HepG2 (cell line): ENCODE measurements around the gene DNAJC12. TPM values are rescaled to one million over a fixed set of nuclear protein-coding genes. Genes with fewer than 3 reads are reported as not detected.

Experiments
- CCAR2 ChIP-seq: fragments of 200-400 bp; formaldehyde crosslinking; optimal IDR thresholded peaks from 2 replicates; pipeline ENCODE3; 2018; ENCODE audit warnings: low read depth, mild to moderate bottlenecking, low read length, moderate library complexity
- CCDC6 ChIP-seq: sonication (generic); formaldehyde crosslinking; IDR thresholded peaks from 2 replicates; pipeline ENCODE4 v1.8.1; 2022; ENCODE audit warnings: mild to moderate bottlenecking, missing genetic modification reagents, moderate library complexity
- ELF3 ChIP-seq: IDR thresholded peaks from 2 replicates; pipeline ENCODE4 v1.6.1; 2016; ENCODE audit warnings: missing genetic modification reagents, missing compliant biosample characterization
- GZF1 ChIP-seq: sonication (generic); formaldehyde crosslinking; IDR thresholded peaks from 2 replicates; pipeline ENCODE4 v1.5.1; 2020; ENCODE audit warnings: mild to moderate bottlenecking, missing genetic modification reagents
- MIER3 ChIP-seq: IDR thresholded peaks from 2 replicates; pipeline ENCODE4 v1.6.1; 2016; ENCODE audit warnings: missing compliant biosample characterization, borderline replicate concordance
- MYC ChIP-seq: sonication (generic); formaldehyde crosslinking; IDR thresholded peaks from 2 replicates; pipeline ENCODE4 v1.9.0; 2021; ENCODE audit warnings: missing genetic modification reagents, borderline replicate concordance
- PATZ1 ChIP-seq: sonication (generic); formaldehyde crosslinking; IDR thresholded peaks from 2 replicates; pipeline ENCODE4 v1.4.0; 2020; ENCODE audit warnings: missing genetic modification reagents
- PAX8 ChIP-seq: sonication (generic); formaldehyde crosslinking; IDR thresholded peaks from 2 replicates; pipeline ENCODE4 v1.8.0; 2022; ENCODE audit warnings: mild to moderate bottlenecking, missing genetic modification reagents, borderline replicate concordance
- PHF5A ChIP-seq: IDR thresholded peaks from one replicate; pipeline ENCODE4 v1.6.1; 2018; ENCODE audit warnings: low read depth, missing genetic modification reagents; ENCODE audit not compliant: unreplicated experiment
- TRIM24 ChIP-seq: sonication (generic); formaldehyde crosslinking; IDR thresholded peaks from 2 replicates; pipeline ENCODE4 v1.8.0; 2022; ENCODE audit warnings: mild to moderate bottlenecking, missing genetic modification reagents
- WIZ ChIP-seq: sonication (generic); formaldehyde crosslinking; IDR thresholded peaks from 2 replicates; pipeline ENCODE4 v1.5.1; 2020; ENCODE audit warnings: mild to moderate bottlenecking, missing genetic modification reagents
- YY1 ChIP-seq: IDR thresholded peaks from 2 replicates; pipeline ENCODE4 v1.6.1; 2011; ENCODE audit warnings: low read length, low read depth, moderate library complexity, mild to moderate bottlenecking; ENCODE audit not compliant: insufficient read depth, insufficient replicate concordance
- ZFP36L2 ChIP-seq: sonication (generic); formaldehyde crosslinking; IDR thresholded peaks from 2 replicates; pipeline ENCODE4 v1.4.0; 2020; ENCODE audit warnings: missing genetic modification reagents
- ZNF431 ChIP-seq: sonication (generic); formaldehyde crosslinking; IDR thresholded peaks from 2 replicates; pipeline ENCODE4 v1.9.0; 2022; ENCODE audit warnings: missing genetic modification reagents, low read depth, mild to moderate bottlenecking, borderline replicate concordance
- ZNF550 ChIP-seq: sonication (generic); formaldehyde crosslinking; IDR thresholded peaks from 2 replicates; pipeline ENCODE4 v1.4.0; 2020; ENCODE audit warnings: mild to moderate bottlenecking, missing genetic modification reagents, borderline replicate concordance
- ZNF597 ChIP-seq: sonication (generic); formaldehyde crosslinking; IDR thresholded peaks from 2 replicates; pipeline ENCODE4 v1.5.0; 2020; ENCODE audit warnings: missing genetic modification reagents
- ZNF614 ChIP-seq: IDR thresholded peaks from 2 replicates; pipeline ENCODE4 v1.6.1; 2018; ENCODE audit warnings: missing biosample characterization, missing genetic modification reagents, inconsistent platforms, borderline replicate concordance
- ZNF800 ChIP-seq: sonication (generic); formaldehyde crosslinking; IDR thresholded peaks from 2 replicates; pipeline ENCODE4 v1.4.0; 2020; ENCODE audit warnings: missing genetic modification reagents
- ZSCAN20 ChIP-seq: sonication (generic); formaldehyde crosslinking; IDR thresholded peaks from 2 replicates; pipeline ENCODE4 v1.4.0; 2020; ENCODE audit warnings: missing genetic modification reagents, mild to moderate bottlenecking, borderline replicate concordance
- polyA plus RNA-seq, 8 experiments: library from polyadenylated mRNA; depleted of rRNA in 3 of 8; stranded (reverse) in 7 of 8; unstranded in 1 of 8; fragments of >200 nt; fragmentation: Illumina TruSeq in 4 of 8; extraction: Trizol in 4 of 8; gene quantifications; 2 replicates each; pipeline versions ENCODE4 v1.2.1 to v1.2.3, GENCODE V29; 2011 to 2016; ENCODE audit warnings: low read depth in 4 of 8, missing spikeins in 1 of 8, mixed read lengths in 1 of 8; ENCODE audit not compliant: insufficient read depth in 1 of 8
- total RNA-seq, 5 experiments: library from RNA; depleted of rRNA; stranded (reverse); fragments of >200 nt; fragmentation: Illumina TruSeq; extraction: Trizol; gene quantifications; 2 replicates each; pipeline ENCODE4 v1.2.3, GENCODE V29; 2016; ENCODE audit warnings: low read depth in 1 of 5
- TF ChIP-seq, protein P1 (sequence below): sonication (generic); formaldehyde crosslinking; conservative IDR thresholded peaks from 2 replicates; pipeline ENCODE4 v1.5.0; 2020; ENCODE audit warnings: missing genetic modification reagents
- TF ChIP-seq, protein P2 (sequence below): sonication (generic); formaldehyde crosslinking; IDR thresholded peaks from 2 replicates; pipeline ENCODE4 v1.5.1; 2020; ENCODE audit warnings: mild to moderate bottlenecking, missing genetic modification reagents, borderline replicate concordance

Gene DNAJC12
- total and polyA plus RNA-seq, 2 of the 13 experiments (the other 11 are each of a cell fraction or from before 2014, with no cell fraction given), result 11.6 to 43.9 TPM

DNA sequence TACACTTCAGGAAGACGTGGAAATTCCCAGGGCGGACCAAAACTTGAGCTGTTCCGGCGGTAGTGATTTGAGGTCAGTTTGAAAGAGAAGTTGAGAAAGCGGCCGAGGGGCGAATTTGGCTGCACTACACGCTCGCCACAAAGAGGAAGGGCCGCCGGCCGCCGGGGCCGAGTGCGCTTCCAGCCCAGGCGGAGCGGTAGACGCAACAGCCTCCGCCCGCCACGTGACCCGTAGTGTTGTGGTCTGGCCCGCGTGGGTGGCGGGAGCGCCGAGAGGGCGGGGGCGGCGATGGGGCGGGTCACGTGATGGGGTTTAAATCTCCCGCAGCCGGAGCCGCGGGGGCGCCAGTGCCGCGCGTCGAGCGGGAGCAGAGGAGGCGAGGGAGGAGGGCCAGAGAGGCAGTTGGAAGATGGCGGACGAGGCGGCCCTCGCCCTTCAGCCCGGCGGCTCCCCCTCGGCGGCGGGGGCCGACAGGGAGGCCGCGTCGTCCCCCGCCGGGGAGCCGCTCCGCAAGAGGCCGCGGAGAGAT is 46.4 kb upstream of the DNAJC12 start, which contains the start of gene SIRT1 (continued):
- TF ChIP-seq ZNF800 (CRISPR knock-in tag), result peak; percentile 53; the same call in 1 of the 2 replicates
- TF ChIP-seq ZFP36L2 (CRISPR knock-in tag), result peak; percentile 41; the same call in 1 of the 2 replicates
- no peak for TF ChIP-seq TRIM24 (CRISPR knock-in tag)
- TF ChIP-seq GZF1 (CRISPR knock-in tag), result peak; percentile 90
- peak; percentile 93 for TF ChIP-seq YY1
- no peak for TF ChIP-seq ZNF597 (CRISPR knock-in tag)
- TF ChIP-seq MYC (CRISPR knock-in tag), result peak; percentile 97
- peak; percentile 97 for TF ChIP-seq PATZ1 (CRISPR knock-in tag)
- TF ChIP-seq ZNF431 (CRISPR knock-in tag), result peak; percentile 66; the same call in 1 of the 2 replicates
- peak; percentile 76; the same call in 1 of the 2 replicates for TF ChIP-seq MIER3 (CRISPR knock-in tag)
- no peak for TF ChIP-seq PHF5A (CRISPR knock-in tag)
- no peak for TF ChIP-seq PAX8 (CRISPR knock-in tag)
- no peak for TF ChIP-seq CCAR2
- TF ChIP-seq, protein P1, sequence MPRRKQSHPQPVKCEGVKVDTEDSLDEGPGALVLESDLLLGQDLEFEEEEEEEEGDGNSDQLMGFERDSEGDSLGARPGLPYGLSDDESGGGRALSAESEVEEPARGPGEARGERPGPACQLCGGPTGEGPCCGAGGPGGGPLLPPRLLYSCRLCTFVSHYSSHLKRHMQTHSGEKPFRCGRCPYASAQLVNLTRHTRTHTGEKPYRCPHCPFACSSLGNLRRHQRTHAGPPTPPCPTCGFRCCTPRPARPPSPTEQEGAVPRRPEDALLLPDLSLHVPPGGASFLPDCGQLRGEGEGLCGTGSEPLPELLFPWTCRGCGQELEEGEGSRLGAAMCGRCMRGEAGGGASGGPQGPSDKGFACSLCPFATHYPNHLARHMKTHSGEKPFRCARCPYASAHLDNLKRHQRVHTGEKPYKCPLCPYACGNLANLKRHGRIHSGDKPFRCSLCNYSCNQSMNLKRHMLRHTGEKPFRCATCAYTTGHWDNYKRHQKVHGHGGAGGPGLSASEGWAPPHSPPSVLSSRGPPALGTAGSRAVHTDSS, result no peak
- peak; percentile 68; the same call in 1 of the 2 replicates for TF ChIP-seq ELF3
- TF ChIP-seq, protein P2, sequence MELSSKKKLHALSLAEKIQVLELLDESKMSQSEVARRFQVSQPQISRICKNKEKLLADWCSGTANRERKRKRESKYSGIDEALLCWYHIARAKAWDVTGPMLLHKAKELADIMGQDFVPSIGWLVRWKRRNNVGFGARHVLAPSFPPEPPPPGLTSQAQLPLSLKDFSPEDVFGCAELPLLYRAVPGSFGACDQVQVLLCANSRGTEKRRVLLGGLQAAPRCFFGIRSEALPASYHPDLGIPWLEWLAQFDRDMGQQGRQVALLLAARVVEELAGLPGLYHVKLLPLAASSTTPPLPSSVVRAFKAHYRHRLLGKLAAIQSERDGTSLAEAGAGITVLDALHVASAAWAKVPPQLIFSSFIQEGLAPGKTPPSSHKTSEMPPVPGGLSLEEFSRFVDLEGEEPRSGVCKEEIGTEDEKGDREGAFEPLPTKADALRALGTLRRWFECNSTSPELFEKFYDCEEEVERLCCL (CRISPR knock-in tag), result no peak; the same call in 1 of the 2 replicates
- peak; percentile 82 for TF ChIP-seq ZNF614 (CRISPR knock-in tag)
- peak; percentile 73; the same call in 1 of the 2 replicates for TF ChIP-seq CCDC6 (CRISPR knock-in tag)
- 0 out of 2 replicates have a peak, but pooled peaks have one; percentile 68 for TF ChIP-seq ZSCAN20 (CRISPR knock-in tag)
- 0 out of 2 replicates have a peak, but pooled peaks have one; percentile 26 for TF ChIP-seq WIZ (CRISPR knock-in tag)
- no peak for TF ChIP-seq ZNF550 (CRISPR knock-in tag)
